K562 (cell line): ENCODE results near the gene KCNMB3. TPM values are rescaled to one million over a fixed set of nuclear protein-coding genes. Genes with fewer than 3 reads are reported as not detected.

ENCODE experiments used
- ATF1 ChIP-seq, 2 experiments: fragments of 450-650 bp in 1 of 2; IDR thresholded peaks; 2 replicates each; pipeline ENCODE4 v1.6.1; 2016; ENCODE audit warnings: missing compliant biosample characterization in 1 of 2, missing genetic modification characterization in 1 of 2
- BCL6 ChIP-seq: fragments of 250-450 bp; sonication (Bioruptor Pico); IDR thresholded peaks from 2 replicates; pipeline ENCODE4 v1.4.0; 2020
- CBFA2T2 ChIP-seq: fragments of 450-650 bp; conservative IDR thresholded peaks from 2 replicates; pipeline ENCODE4 v1.6.1; 2017; ENCODE audit warnings: mild to moderate bottlenecking
- CC2D1A ChIP-seq: fragments of 450-650 bp; IDR thresholded peaks from 2 replicates; pipeline ENCODE4 v1.6.1; 2017; ENCODE audit warnings: mild to moderate bottlenecking
- EP400 ChIP-seq: fragments of 450-650 bp; IDR thresholded peaks from 2 replicates; pipeline ENCODE4 v1.6.1; 2017; ENCODE audit warnings: antibody characterized with exemption, mild to moderate bottlenecking, moderate library complexity
- FOXA1 ChIP-seq: fragments of 450-650 bp; IDR thresholded peaks from 2 replicates; pipeline ENCODE4 v1.6.1; 2016; ENCODE audit warnings: mild to moderate bottlenecking, borderline replicate concordance
- FOXJ2 ChIP-seq: fragments of 200-800 bp; sonication (Bioruptor generic); IDR thresholded peaks from 2 replicates; pipeline ENCODE4 v1.6.1; 2016; ENCODE audit warnings: missing genetic modification characterization, missing compliant biosample characterization
- HMG20A ChIP-seq: fragments of 450-650 bp; formaldehyde crosslinking; conservative IDR thresholded peaks from 2 replicates; pipeline ENCODE4 v1.4.0; 2020; ENCODE audit warnings: mild to moderate bottlenecking, mixed read lengths
- ID3 ChIP-seq, 2 experiments: fragments of 250-450 bp in 1 of 2; fragments of 450-650 bp in 1 of 2; sonication (Bioruptor Pico) in 1 of 2; IDR thresholded peaks; 2 replicates each; pipeline versions ENCODE4 v1.6.1 to v1.8.0; 2016 to 2021; ENCODE audit warnings: mild to moderate bottlenecking in 2 of 2, moderate library complexity in 2 of 2, missing compliant biosample characterization in 1 of 2, missing genetic modification characterization in 1 of 2
- JUND ChIP-seq, 2 experiments: IDR thresholded peaks; 2 replicates in 1 of 2; 3 replicates in 1 of 2; pipeline ENCODE4 v1.6.1; 2011; ENCODE audit warnings: borderline replicate concordance in 2 of 2, low read depth in 2 of 2, low read length in 2 of 2, improper control_type of control experiment in 1 of 2, missing biosample characterization in 1 of 2, missing genetic modification characterization in 1 of 2, missing genetic modification reagents in 1 of 2
- MNT ChIP-seq, 2 experiments: fragments of 450-650 bp; conservative IDR thresholded peaks; 2 replicates each; pipeline ENCODE4 v1.6.1; 2017; ENCODE audit warnings: mild to moderate bottlenecking in 2 of 2, moderate library complexity in 2 of 2
- POLR2AphosphoS5 ChIP-seq: IDR thresholded peaks from 2 replicates; pipeline ENCODE4 v1.6.1; 2011; ENCODE audit warnings: mild to moderate bottlenecking, low read depth, low read length, moderate library complexity; ENCODE audit not compliant: control insufficient read depth, insufficient read depth
- RBFOX2 ChIP-seq: fragments of 200-400 bp; formaldehyde crosslinking; IDR thresholded peaks from 2 replicates; pipeline ENCODE4 v1.6.1; 2017; ENCODE audit warnings: low read depth, mild to moderate bottlenecking, low read length, moderate library complexity
- STAT5A ChIP-seq: IDR thresholded peaks from 2 replicates; pipeline ENCODE4 v1.6.1; 2012; ENCODE audit warnings: low read length, inconsistent platforms, borderline replicate concordance
- TAF1 ChIP-seq: IDR thresholded peaks from 2 replicates; pipeline ENCODE4 v1.6.1; 2011; ENCODE audit warnings: mild to moderate bottlenecking, low read length, moderate library complexity; ENCODE audit not compliant: insufficient read depth, control insufficient read depth, severe bottlenecking; ENCODE audit errors: extremely low read depth
- VEZF1 ChIP-seq: fragments of 200-800 bp; sonication (Bioruptor generic); IDR thresholded peaks from 2 replicates; pipeline ENCODE4 v1.6.1; 2017; ENCODE audit warnings: missing genetic modification characterization, missing compliant biosample characterization
- ZBTB2 ChIP-seq: fragments of 450-650 bp; IDR thresholded peaks from 2 replicates; pipeline ENCODE4 v1.6.1; 2016; ENCODE audit warnings: antibody characterized with exemption
- ZNF395 ChIP-seq: fragments of 200-800 bp; sonication (Bioruptor generic); IDR thresholded peaks from 2 replicates; pipeline ENCODE4 v1.6.1; 2017; ENCODE audit warnings: missing genetic modification characterization, missing compliant biosample characterization
- ZZZ3 ChIP-seq: fragments of 450-650 bp; IDR thresholded peaks from 2 replicates; pipeline ENCODE4 v1.6.1; 2016; ENCODE audit warnings: antibody characterized with exemption, mild to moderate bottlenecking, moderate library complexity
- polyA plus RNA-seq, 8 experiments: library from polyadenylated mRNA; depleted of rRNA in 4 of 8; stranded (reverse) in 5 of 8; unstranded in 3 of 8; fragments of >200 nt; fragmentation: Nextera tagmentation in 2 of 8; fragmentation: Illumina TruSeq in 1 of 8; extraction: Ambion mirVana in 2 of 8; extraction: Trizol in 1 of 8; gene quantifications; 2 replicates each; pipeline versions ENCODE4 v1.2.1 to v1.2.3, GENCODE V29; 2011 to 2014; ENCODE audit warnings: inconsistent platforms in 1 of 8, missing spikeins in 1 of 8
- total RNA-seq, 7 experiments: library from RNA; depleted of rRNA in 6 of 7; stranded (reverse); fragments of >200 nt in 6 of 7; fragmentation: Illumina TruSeq in 2 of 7; extraction: Trizol in 2 of 7; gene quantifications; 2 replicates each; pipeline versions ENCODE4 v1.2.1 to v1.2.3, GENCODE V29; 2011 to 2021; ENCODE audit warnings: low replicate concordance in 1 of 7

KCNMB3 gene
- total and polyA plus RNA-seq, 9 of the 15 experiments (the other 6 are each of a cell fraction or from before 2014, with no cell fraction given) = 7.0 to 21.1 (median 14.3) TPM

- TF ChIP-seq CC2D1A = 0 out of 2 replicates have a peak, but pooled peaks have one; percentile 19
- TF ChIP-seq POLR2AphosphoS5 = peak; percentile 33; the same call in 1 of the 2 replicates
- no peak for TF ChIP-seq RBFOX2
- no peak for TF ChIP-seq ZZZ3
- TF ChIP-seq BCL6 = 0 out of 2 replicates have a peak, but pooled peaks have one; percentile 22
- peak; percentile 21; the same call in 1 of the 2 replicates for TF ChIP-seq CBFA2T2
- TF ChIP-seq STAT5A = no peak
- no peak for TF ChIP-seq MNT (conservative IDR thresholded peaks at IDR 0.05)
- TF ChIP-seq ZBTB2 = peak; percentile 53; the same call in 1 of the 2 replicates
- no peak for TF ChIP-seq FOXJ2 (tag)
- peak; percentile 21; the same call in 1 of the 2 replicates for TF ChIP-seq VEZF1 (CRISPR knock-in tag)
- TF ChIP-seq HMG20A (CRISPR knock-in tag) = no peak
- peak; percentile 9; the same call in 1 of the 2 replicates for TF ChIP-seq ZNF395 (CRISPR knock-in tag)
- no peak for TF ChIP-seq ATF1 (CRISPR knock-in tag; IDR thresholded peaks at IDR 0.05)
- TF ChIP-seq ATF1 (tag; IDR thresholded peaks at IDR 0.05) = peak; percentile 31; the same call in 1 of the 2 replicates
- TF ChIP-seq JUND (IDR thresholded peaks at IDR 0.05; ENCODE audit: borderline replicate concordance, low read depth, low read length) = peak; percentile 70
- TF ChIP-seq JUND (tag; IDR thresholded peaks at IDR 0.05; ENCODE audit: borderline replicate concordance, low read depth, low read length) = no peak; the same call in 2 of the 3 replicates
- no peak for TF ChIP-seq FOXA1
- TF ChIP-seq EP400 = peak; percentile 37
- TF ChIP-seq TAF1 = peak; percentile 24
- no peak for TF ChIP-seq ID3 (CRISPR knock-in tag; IDR thresholded peaks at IDR 0.05)
- peak; percentile 77 for TF ChIP-seq ID3 (tag; IDR thresholded peaks at IDR 0.05)
Observed at GRCh38 chr3:179268400-179269051, 17.6 kb upstream of the KCNMB3 start (continued).
